ENCODE results near the gene UCN.

DNA sequence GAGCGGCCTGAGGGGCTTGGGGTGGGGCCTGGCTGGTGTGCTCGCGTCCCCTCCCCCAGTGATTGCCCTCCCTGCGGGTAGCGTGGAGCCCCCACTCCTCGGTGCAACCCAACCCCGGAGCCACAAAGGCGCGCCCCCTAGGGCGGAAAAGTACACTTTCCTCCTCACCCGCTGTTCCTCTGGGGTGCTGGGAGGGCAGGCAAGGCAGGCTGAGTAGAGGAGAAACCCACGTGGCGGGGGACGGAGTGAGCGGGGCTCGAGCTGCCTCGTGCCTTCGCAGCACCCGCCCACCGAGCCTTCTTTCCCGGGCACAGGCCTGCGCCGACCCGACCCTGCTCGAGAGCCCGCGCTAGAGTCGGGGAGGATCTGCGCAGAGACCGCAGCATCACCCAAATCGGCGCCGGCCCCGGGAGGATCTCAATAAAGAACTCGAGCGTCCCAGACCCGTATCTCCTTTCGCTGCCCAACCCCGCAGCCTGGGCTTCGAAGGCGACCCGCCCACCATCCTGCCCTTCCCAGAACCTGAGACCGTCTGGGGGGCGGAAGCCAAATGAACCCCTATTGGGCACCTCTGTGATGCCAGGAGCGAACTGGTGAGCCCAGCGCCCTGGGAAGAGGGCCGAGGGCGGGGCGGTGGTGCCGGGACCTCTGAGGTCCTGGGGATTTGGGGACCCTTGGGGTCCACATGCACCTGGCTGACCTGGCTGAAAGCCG is 1.5 kb downstream of the UCN start:
- TF ChIP-seq, protein P1, sequence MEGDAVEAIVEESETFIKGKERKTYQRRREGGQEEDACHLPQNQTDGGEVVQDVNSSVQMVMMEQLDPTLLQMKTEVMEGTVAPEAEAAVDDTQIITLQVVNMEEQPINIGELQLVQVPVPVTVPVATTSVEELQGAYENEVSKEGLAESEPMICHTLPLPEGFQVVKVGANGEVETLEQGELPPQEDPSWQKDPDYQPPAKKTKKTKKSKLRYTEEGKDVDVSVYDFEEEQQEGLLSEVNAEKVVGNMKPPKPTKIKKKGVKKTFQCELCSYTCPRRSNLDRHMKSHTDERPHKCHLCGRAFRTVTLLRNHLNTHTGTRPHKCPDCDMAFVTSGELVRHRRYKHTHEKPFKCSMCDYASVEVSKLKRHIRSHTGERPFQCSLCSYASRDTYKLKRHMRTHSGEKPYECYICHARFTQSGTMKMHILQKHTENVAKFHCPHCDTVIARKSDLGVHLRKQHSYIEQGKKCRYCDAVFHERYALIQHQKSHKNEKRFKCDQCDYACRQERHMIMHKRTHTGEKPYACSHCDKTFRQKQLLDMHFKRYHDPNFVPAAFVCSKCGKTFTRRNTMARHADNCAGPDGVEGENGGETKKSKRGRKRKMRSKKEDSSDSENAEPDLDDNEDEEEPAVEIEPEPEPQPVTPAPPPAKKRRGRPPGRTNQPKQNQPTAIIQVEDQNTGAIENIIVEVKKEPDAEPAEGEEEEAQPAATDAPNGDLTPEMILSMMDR (IDR thresholded peaks at IDR 0.05): no peak
- no peak for TF ChIP-seq POLR2A (IDR thresholded peaks at IDR 0.05)

Data from right lobe of liver (tissue), 4 donors.